GM12878 (cell line): Measurements from ENCODE around the gene ZPR1. TPM values are rescaled to one million over a fixed set of nuclear protein-coding genes. Genes with fewer than 3 reads are reported as not detected.

ENCODE experiments used
- ATAC-seq: fragments of 200-7000 bp; cut with Tn5 transposase; 3 replicates; pipeline ENCODE4 v1.9.1; 2020; ENCODE audit warnings: mild to moderate bottlenecking, moderate library complexity
- BruUV-seq: library from RNA; stranded (reverse); fragments of 400-500 nt; replicated peaks from 2 replicates; lab custom pipeline; 2021; lab: Mats Ljungman, UMichigan
- CTCF ChIA-PET: fragments of 300-600 bp; sonication (Branson Sonifier 250); formaldehyde crosslinking; extraction: SDS; loops from one replicate; lab custom pipeline; 2021; ENCODE audit warnings: inconsistent platforms; lab: Yijun Ruan, JAX
- POLR2A ChIA-PET: fragments of 350-600 bp; formaldehyde crosslinking; extraction: SDS; loops from one replicate; lab custom pipeline; 2021; ENCODE audit warnings: inconsistent platforms; lab: Charles Lee
- RAD21 ChIA-PET: fragments of 300-600 bp; sonication (Branson Sonifier 250); formaldehyde crosslinking; loops from one replicate; lab custom pipeline; 2023; ENCODE audit warnings: antibody characterized with exemption; ENCODE audit not compliant: unreplicated experiment; lab: Charles Lee
- SMC1A ChIA-PET: fragments of 300-600 bp; sonication (Branson Sonifier 250); formaldehyde crosslinking; loops from one replicate; lab custom pipeline; 2023; ENCODE audit not compliant: unreplicated experiment, uncharacterized antibody; lab: Charles Lee
- DNase-seq: peaks from one replicate; pipeline ENCODE4 v3.0.0-alpha.2; 2011; ENCODE audit warnings: low read depth, low spot score
- FAIRE-seq: peaks from 3 replicates; lab custom pipeline; 2011; peaks lifted over from hg19 to GRCh38; lab: Jason Lieb, UNC
- H2AFZ ChIP-seq: 2 replicates; pipeline ENCODE4 v1.6.0; 2011; ENCODE audit warnings: low read depth, low read length, control low read depth; ENCODE audit not compliant: control insufficient read depth
- H3K27ac ChIP-seq: 2 replicates; pipeline ENCODE4 v1.5.1; 2011; ENCODE audit warnings: control low read depth; ENCODE audit not compliant: control insufficient read depth, insufficient read depth
- H3K27me3 ChIP-seq, 2 experiments: replicated peaks in 1 of 2; 2 replicates each; pipeline versions ENCODE4 v1.6.0 to v1.6.1; 2011; ENCODE audit warnings: low read length in 1 of 2; ENCODE audit not compliant: control insufficient read depth in 2 of 2, insufficient read depth in 2 of 2
- H3K36me3 ChIP-seq, 2 experiments: 2 replicates each; pipeline ENCODE4 v1.5.1; 2011; ENCODE audit warnings: low read length in 1 of 2; ENCODE audit not compliant: control insufficient read depth in 2 of 2, insufficient read depth in 2 of 2
- H3K4me1 ChIP-seq: 2 replicates; pipeline ENCODE4 v1.6.1; 2011; ENCODE audit warnings: mild to moderate bottlenecking, low read length, moderate library complexity, mixed read lengths; ENCODE audit not compliant: control insufficient read depth, insufficient read depth
- H3K4me2 ChIP-seq: 2 replicates; pipeline ENCODE4 v1.6.0; 2011; ENCODE audit warnings: control low read depth; ENCODE audit not compliant: control insufficient read depth, insufficient read depth
- H3K4me3 ChIP-seq: fragments of 200-600 bp; sonication (generic); 2 replicates; pipeline ENCODE4 v1.5.1; 2016
- H3K79me2 ChIP-seq: 2 replicates; pipeline ENCODE4 v1.6.0; 2011; ENCODE audit warnings: low read length; ENCODE audit not compliant: control insufficient read depth, insufficient read depth
- H3K9ac ChIP-seq: 2 replicates; pipeline ENCODE4 v1.8.0; 2011; ENCODE audit warnings: low read length, control low read depth, mixed read lengths; ENCODE audit not compliant: control insufficient read depth, insufficient read depth
- H3K9me3 ChIP-seq: replicated peaks from 3 replicates; pipeline ENCODE4 v1.5.1; 2011; ENCODE audit warnings: mild to moderate bottlenecking, low read length; ENCODE audit not compliant: control insufficient read depth, insufficient read depth
- H4K20me1 ChIP-seq: 2 replicates; pipeline ENCODE4 v1.6.0; 2011; ENCODE audit not compliant: control insufficient read depth, insufficient read depth
- ATF7 ChIP-seq: fragments of 450-650 bp; IDR thresholded peaks from 2 replicates; pipeline ENCODE4 v1.6.1; 2016; ENCODE audit warnings: low read depth, mild to moderate bottlenecking
- CUX1 ChIP-seq: IDR thresholded peaks from 2 replicates; pipeline ENCODE4 v1.6.1; 2012; ENCODE audit warnings: improper control_type of control experiment, low read depth, low read length; ENCODE audit not compliant: insufficient replicate concordance
- GATAD2B ChIP-seq: fragments of 450-650 bp; conservative IDR thresholded peaks from 2 replicates; pipeline ENCODE4 v1.6.1; 2017; ENCODE audit warnings: low read depth, mild to moderate bottlenecking, moderate library complexity
- HDAC2 ChIP-seq: fragments of 200-600 bp; sonication (generic); IDR thresholded peaks from 2 replicates; pipeline ENCODE4 v1.6.1; 2017
- NFIC ChIP-seq: IDR thresholded peaks from 2 replicates; pipeline ENCODE4 v1.6.1; 2012; ENCODE audit warnings: low read depth, mild to moderate bottlenecking, inconsistent platforms, low read length, moderate library complexity
- NFYB ChIP-seq: IDR thresholded peaks from 2 replicates; pipeline ENCODE4 v1.6.1; 2011; ENCODE audit warnings: low read depth, mild to moderate bottlenecking, low read length, improper control_type of control experiment, moderate library complexity; ENCODE audit not compliant: insufficient read depth
- YBX1 ChIP-seq: fragments of 450-650 bp; IDR thresholded peaks from 2 replicates; pipeline ENCODE4 v1.6.1; 2016; ENCODE audit warnings: antibody characterized with exemption
- WGBS: methylation state at CpG from one replicate; pipeline ENCODE4 v1.1.6; 2016; ENCODE audit warnings: low lambda C conversion rate; ENCODE audit not compliant: insufficient replicate concordance, insufficient coverage; ENCODE audit errors: missing lambda C conversion rate; 5-methylcytosine and 5-hydroxymethylcytosine counted together
- in situ Hi-C: fragments of 300-500 bp; cut with MboI; formaldehyde crosslinking; loops from 9 replicates; pipeline ENCODE4 v1.14.3; 2018; ENCODE audit warnings: mixed read lengths
- intact Hi-C: fragments of 100-400 bp; cut with micrococcal nuclease; formaldehyde crosslinking; loops from one replicate; pipeline ENCODE4 v1.14.2; 2022; ENCODE audit not compliant: unreplicated experiment
- polyA plus RNA-seq, 11 experiments: library from polyadenylated mRNA; depleted of rRNA in 4 of 11; unstranded in 6 of 11; stranded (reverse) in 5 of 11; fragments of >200 nt; fragmentation: Nextera tagmentation in 4 of 11; fragmentation: Illumina TruSeq in 1 of 11; extraction: Ambion mirVana in 4 of 11; extraction: Trizol in 1 of 11; gene quantifications; 1 replicate in 1 of 11; 2 replicates in 10 of 11; pipeline versions ENCODE4 v1.2.1 to v1.2.3, GENCODE V29; 2011 to 2016; ENCODE audit warnings: inconsistent platforms in 2 of 11, missing spikeins in 2 of 11, low read depth in 1 of 11
- total RNA-seq, 4 experiments: library from RNA; depleted of rRNA in 3 of 4; stranded (reverse); fragments of >200 nt in 3 of 4; fragmentation: Illumina TruSeq in 1 of 4; extraction: Trizol in 1 of 4; gene quantifications; 2 replicates each; pipeline versions ENCODE4 v1.2.1 to v1.2.3, GENCODE V29; 2013 to 2021
- TF ChIP-seq, protein P1 (sequence below): fragments of 450-650 bp; IDR thresholded peaks from 2 replicates; pipeline ENCODE4 v1.6.1; 2017; ENCODE audit warnings: antibody characterized with exemption, mild to moderate bottlenecking, moderate library complexity
- TF ChIP-seq, protein P2 (sequence below): IDR thresholded peaks from 2 replicates; pipeline ENCODE4 v1.6.1; 2012; ENCODE audit warnings: low read depth, low read length, improper control_type of control experiment
- TF ChIP-seq, protein P3 (sequence below): fragments of 450-650 bp; IDR thresholded peaks from 2 replicates; pipeline ENCODE4 v1.6.1; 2017; ENCODE audit warnings: borderline replicate concordance
- TF ChIP-seq, protein P4 (sequence below), 3 experiments: IDR thresholded peaks in 2 of 3; conservative IDR thresholded peaks in 1 of 3; 2 replicates each; pipeline ENCODE4 v1.5.1; 2011; ENCODE audit warnings: low read depth in 3 of 3, low read length in 3 of 3, mild to moderate bottlenecking in 3 of 3, control low read depth in 2 of 3, moderate library complexity in 2 of 3, inconsistent platforms in 1 of 3, mixed read lengths in 1 of 3; ENCODE audit not compliant: control insufficient read depth in 2 of 3, insufficient read depth in 1 of 3; ENCODE audit errors: extremely low read depth in 1 of 3

Gene ZPR1
- total and polyA plus RNA-seq, 10 of the 15 experiments (the other 5 are each of a cell fraction or from before 2014, with no cell fraction given) = 9.3 to 89.7 (median 54.7) TPM

DNA sequence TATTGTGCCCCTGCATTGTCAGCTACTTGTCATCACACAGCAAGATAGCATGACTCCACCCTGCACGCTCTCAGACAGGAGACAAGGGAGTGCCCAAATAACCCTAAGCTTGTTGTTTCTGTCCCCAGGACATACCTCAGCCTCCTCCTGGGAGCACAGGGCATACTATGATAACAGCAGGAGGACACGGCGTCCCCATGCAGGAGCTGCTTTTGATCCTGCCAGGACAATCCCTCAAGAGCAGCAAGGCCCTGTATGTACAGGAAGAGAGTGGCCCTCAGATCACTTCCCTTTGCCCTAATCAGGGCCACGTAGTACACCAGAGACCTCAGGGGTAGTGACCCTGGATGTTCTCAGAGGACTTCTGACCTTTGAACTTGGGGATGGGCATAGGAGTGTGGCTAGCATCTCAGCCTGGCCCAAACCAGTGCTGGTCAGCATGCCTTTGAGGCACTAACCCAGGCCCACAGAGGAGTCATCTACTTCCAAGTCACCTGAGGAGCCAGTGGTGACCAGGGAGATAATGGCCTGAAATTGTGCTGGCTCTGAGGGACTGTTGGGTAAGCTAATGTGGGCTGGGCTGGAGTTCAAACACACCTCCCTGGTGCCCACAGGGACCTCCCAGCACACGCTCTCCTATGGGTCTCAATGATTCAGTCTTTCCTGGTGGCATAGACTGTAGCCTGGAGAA is 26.1 kb upstream of the ZPR1 start:
- no peak for DNase-seq
- ATAC-seq = no peak
- Histone ChIP-seq H3K4me3 (no peak overlapping the region), H3K79me2 (no peaks in the 10 kb centered on the region), H3K27me3 (no peaks in the 10 kb centered on the region), H3K9me3 (no peaks in the 10 kb centered on the region), H4K20me1 (no peaks in the 10 kb centered on the region), H3K9ac (no peak overlapping the region), H2AFZ (no peak overlapping the region), H3K27ac (no peak overlapping the region), H3K36me3 (no peaks in the 10 kb centered on the region), H3K4me1 (no peaks in the 10 kb centered on the region), H3K4me2 (no peak overlapping the region)
- CTCF ChIA-PET = interaction anchor here (1.3 to 2.1 kb wide), 4 partner anchors 14 to 67 kb away, joined by 3 to 12 read pairs (median 8); partner anchors contain the start of gene APOA5
- POLR2A ChIA-PET = no interaction called here
- intact Hi-C loops = no loop called here
- WGBS = 37% methylated on average over 5 of the region's 5 CpGs
- no peak for FAIRE-seq
- in situ Hi-C loops = no loop called here
- BruUV-seq = no TSS peak
- RAD21 ChIA-PET = interaction anchor here (1.0 kb wide), 1 partner anchor 23 kb away, joined by 3 read pairs; the partner anchor contains the start of gene APOA5
- SMC1A ChIA-PET = interaction anchor here (0.7 to 1.2 kb wide), 3 partner anchors 20 to 38 kb away, joined by 3 to 4 read pairs (median 3); no protein-coding TSS in a partner anchor
- TF ChIP-seq GATAD2B (no peak), CUX1 (no peak), HDAC2 (no peak), NFIC (no peak), NFYB (no peak), YBX1 (no peak), ATF7 (no peak)
- TF ChIP-seq, protein P1, sequence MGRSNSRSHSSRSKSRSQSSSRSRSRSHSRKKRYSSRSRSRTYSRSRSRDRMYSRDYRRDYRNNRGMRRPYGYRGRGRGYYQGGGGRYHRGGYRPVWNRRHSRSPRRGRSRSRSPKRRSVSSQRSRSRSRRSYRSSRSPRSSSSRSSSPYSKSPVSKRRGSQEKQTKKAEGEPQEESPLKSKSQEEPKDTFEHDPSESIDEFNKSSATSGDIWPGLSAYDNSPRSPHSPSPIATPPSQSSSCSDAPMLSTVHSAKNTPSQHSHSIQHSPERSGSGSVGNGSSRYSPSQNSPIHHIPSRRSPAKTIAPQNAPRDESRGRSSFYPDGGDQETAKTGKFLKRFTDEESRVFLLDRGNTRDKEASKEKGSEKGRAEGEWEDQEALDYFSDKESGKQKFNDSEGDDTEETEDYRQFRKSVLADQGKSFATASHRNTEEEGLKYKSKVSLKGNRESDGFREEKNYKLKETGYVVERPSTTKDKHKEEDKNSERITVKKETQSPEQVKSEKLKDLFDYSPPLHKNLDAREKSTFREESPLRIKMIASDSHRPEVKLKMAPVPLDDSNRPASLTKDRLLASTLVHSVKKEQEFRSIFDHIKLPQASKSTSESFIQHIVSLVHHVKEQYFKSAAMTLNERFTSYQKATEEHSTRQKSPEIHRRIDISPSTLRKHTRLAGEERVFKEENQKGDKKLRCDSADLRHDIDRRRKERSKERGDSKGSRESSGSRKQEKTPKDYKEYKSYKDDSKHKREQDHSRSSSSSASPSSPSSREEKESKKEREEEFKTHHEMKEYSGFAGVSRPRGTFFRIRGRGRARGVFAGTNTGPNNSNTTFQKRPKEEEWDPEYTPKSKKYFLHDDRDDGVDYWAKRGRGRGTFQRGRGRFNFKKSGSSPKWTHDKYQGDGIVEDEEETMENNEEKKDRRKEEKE = no peak
- TF ChIP-seq, protein P2, sequence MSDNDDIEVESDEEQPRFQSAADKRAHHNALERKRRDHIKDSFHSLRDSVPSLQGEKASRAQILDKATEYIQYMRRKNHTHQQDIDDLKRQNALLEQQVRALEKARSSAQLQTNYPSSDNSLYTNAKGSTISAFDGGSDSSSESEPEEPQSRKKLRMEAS = no peak
- TF ChIP-seq, protein P3, sequence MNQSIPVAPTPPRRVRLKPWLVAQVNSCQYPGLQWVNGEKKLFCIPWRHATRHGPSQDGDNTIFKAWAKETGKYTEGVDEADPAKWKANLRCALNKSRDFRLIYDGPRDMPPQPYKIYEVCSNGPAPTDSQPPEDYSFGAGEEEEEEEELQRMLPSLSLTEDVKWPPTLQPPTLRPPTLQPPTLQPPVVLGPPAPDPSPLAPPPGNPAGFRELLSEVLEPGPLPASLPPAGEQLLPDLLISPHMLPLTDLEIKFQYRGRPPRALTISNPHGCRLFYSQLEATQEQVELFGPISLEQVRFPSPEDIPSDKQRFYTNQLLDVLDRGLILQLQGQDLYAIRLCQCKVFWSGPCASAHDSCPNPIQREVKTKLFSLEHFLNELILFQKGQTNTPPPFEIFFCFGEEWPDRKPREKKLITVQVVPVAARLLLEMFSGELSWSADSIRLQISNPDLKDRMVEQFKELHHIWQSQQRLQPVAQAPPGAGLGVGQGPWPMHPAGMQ = no peak
- TF ChIP-seq, protein P4, sequence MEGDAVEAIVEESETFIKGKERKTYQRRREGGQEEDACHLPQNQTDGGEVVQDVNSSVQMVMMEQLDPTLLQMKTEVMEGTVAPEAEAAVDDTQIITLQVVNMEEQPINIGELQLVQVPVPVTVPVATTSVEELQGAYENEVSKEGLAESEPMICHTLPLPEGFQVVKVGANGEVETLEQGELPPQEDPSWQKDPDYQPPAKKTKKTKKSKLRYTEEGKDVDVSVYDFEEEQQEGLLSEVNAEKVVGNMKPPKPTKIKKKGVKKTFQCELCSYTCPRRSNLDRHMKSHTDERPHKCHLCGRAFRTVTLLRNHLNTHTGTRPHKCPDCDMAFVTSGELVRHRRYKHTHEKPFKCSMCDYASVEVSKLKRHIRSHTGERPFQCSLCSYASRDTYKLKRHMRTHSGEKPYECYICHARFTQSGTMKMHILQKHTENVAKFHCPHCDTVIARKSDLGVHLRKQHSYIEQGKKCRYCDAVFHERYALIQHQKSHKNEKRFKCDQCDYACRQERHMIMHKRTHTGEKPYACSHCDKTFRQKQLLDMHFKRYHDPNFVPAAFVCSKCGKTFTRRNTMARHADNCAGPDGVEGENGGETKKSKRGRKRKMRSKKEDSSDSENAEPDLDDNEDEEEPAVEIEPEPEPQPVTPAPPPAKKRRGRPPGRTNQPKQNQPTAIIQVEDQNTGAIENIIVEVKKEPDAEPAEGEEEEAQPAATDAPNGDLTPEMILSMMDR (IDR thresholded peaks at IDR 0.05 in 2 of 3, conservative IDR thresholded peaks at IDR 0.05 in 1 of 3; ENCODE audit: control insufficient read depth in 2 of 3, extremely low read depth in 1 of 3, insufficient read depth in 1 of 3, low read depth in 3 of 3, low read length in 3 of 3) = no peak
